ENCODE measurements around the gene PRF1.

PRF1 gene

DNA sequence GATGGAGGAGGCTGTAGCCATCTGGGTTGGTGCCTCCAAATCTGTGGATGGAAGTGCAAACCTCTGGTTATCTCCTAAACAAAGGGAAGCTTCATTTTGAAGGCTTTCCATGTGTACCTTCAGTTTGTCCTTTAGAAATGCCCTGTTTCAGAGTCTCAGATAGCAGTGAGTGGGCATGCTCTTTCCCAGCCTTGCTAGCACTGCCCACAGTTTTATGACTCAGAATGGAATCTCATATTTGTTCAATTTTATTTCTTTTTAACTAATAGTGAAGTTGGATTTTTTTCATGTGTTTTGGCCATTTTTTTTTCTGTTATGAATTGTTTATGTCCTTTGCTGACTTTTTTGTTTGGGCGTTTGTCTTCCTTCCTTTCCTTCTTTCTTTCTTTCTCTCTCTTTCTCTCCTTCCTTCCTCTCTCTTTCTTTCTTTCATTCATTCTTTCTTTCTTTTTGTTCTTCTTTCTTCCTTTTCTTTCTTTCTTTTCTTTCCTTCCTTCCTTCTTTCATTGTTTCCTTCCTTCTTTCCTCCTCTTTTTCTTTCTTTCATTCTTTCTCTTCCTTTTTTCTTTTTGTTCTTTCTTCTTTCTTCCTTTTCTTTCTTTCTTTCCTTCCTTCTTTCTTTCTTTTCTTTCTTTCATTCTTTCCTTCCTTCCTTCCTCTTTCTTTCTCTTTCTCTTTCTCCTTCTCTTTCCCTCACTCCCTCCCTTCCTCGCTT is 25.6 kb downstream of the PRF1 start:
- no peak for DNase-seq (ENCODE audit: low spot score)

GRCh38 chr10:70575874-70576802 is 26.4 kb downstream of the PRF1 start:
- DNase-seq (ENCODE audit: low spot score) = no peak

- DNase-seq (ENCODE audit: low spot score) = no peak
Measured at GRCh38 chr10:70575486-70575873, 27.1 kb downstream of the PRF1 start.

DNA sequence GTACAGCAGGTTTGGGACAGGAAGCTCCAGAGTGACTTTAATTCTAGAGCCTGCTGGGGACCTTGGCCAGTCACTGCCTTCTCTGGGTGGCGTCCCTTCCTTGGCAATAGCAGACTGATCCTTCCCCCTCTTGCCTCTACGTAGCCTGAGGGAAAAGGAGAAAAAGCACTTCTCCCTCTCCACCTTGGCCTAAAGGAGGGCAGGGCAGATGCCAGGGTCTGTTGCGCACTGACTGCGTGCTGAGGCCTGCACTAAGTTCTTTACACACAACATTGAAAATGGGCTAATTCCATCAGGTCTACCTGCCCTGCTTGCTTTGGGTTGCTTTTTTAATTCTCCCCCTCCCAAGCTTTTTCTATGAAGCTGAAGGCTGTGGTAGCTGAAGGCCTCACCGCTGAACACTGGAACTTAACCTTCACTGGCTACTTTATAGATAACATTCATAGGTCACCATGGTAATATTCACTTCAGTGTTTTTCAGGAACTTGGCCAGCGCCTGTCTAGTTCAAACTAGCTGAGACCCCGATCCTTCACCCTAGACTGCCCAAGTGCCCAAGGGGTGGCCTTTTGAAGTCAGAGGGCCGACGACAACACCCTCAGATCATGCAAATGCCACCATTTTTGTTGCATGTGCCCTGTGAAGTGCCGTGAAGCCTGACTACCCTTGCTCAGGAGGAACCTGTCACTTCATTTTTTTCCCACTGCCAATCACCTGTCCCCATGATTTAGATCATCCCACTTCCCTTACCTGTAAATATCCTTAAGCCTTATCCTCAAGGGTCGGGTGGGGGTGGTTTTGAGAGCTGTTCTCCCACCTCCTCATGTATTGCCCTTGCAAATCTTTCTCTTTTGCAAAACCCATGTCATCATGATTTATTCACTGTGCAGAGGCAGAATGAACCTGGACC is 28.7 kb downstream of the PRF1 start:
- no peak for DNase-seq (ENCODE audit: low spot score)

DNA sequence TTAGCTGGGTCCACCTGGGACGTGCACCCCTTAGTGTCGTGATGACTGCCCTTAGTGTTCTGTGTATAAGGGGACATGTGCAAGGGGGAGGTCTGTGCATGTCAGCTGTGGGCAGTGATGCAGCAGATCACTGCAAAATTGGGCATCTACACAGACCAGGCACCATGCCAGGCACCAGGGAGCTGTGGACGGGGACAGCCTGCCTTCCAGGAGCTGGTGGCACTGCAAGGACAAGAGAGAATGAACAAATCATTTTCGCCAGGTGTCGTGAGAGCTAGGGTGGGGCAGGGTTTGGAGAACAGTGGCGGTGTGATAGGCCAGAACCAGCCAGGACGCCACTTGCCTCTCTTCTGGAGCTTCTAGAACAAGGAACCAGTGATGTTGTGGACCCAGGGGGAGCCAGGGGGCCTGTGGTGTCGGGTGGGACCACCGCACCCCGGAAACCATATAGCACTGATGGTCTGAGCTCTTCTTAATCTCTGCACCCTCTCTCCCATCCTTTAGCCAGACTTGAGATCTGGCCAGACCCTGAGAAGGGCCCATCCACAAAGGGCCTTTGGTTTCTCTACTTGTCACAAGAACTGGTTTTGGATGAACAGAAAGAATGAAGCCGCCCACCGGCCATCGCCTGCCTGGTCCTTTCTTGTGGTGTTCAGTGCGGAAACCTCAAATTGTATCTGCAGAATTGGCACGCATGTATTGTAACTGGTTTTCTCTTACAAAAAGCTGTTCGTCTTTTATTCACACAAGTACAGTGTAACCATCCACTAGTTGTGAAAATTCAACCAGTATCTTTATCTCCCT is 30.7 kb downstream of the PRF1 start:
- no peak for DNase-seq (ENCODE audit: low spot score)

DNA sequence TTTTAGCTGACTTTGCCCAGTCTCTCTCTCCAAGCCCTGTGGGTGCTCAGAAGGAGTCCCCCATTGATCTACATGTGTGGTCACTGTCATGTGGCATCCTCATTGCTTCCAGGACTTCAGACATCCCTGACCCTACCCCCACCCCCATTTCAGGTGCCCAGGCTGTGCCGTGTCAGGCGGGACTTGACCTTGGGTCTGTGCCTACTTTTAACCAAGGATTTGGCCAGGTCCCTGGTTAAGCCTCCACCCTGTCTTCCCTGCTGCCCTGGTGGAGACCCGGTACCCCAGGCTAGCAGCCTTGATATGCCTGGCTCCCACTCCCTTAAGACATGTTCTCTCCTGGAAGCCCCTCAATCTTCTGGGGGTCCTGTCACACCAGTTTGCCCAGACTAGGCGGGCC is 31.3 kb downstream of the PRF1 start:
- DNase-seq (ENCODE audit: low spot score) = no peak

GRCh38 chr10:70568781-70569495 is 33.6 kb downstream of the PRF1 start:
- DNase-seq (ENCODE audit: low spot score) = no peak

DNA sequence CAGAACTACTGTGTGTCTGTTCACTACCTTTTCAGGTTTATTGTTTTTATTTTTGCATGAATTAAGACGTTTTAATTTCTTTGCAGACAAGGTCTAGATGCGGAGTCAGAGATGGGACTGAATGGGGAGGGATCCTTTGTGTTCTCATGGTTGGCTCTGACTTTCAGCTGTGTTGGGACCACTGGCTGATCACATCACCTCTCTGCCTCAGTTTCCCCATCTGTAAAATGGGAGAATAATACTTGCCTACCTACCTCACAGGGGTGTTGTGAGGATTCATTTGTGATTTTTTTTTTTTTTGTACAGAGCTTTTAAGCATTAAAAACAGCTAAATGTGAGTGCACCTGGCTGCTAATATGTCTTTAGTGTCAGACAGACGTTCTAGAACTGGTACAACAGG is 34.4 kb downstream of the PRF1 start:
- DNase-seq (ENCODE audit: low spot score) = no peak

- DNase-seq (ENCODE audit: low spot score) = no peak
Measured at GRCh38 chr10:70567603-70568002, 34.9 kb downstream of the PRF1 start.

DNA sequence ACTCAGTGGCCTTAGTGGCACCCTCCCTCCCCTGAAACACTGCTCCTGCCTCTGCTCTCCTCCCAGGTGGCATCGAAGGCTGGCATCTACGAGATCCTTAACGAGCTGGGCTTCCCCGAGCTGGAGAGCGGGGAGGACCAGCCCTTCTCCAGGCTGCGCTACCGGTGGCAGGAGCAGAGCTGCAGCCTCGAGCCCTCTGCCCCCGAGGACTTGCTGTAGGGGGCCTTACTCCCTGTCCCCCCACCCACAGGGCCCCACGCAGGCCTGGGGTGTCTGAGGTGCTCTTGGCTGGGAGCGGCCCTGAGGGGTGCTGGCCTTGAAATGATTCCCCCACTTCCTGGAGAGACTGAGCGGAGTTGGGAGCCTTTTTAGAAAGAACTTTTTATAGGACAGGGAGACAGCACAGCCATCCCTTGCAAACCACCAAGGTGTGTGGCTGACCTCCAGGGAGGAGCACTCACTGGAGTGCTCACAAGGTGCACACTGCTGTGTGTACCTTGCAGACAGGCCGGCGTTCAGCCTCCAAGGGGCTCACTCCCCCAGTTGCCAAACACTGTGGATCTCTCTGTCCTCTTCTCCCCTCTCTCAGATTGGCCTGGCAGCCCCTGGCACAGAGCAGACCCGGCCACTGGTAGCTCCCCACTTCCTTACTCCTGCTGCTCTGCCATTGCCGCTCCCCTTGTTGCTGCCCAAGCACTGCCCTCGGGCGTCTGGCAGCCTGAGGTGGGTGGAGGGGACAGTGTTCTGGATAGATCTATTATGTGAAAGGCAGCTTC is 35.8 kb downstream of the PRF1 start:
- DNase-seq (ENCODE audit: low spot score) = no peak

DNA sequence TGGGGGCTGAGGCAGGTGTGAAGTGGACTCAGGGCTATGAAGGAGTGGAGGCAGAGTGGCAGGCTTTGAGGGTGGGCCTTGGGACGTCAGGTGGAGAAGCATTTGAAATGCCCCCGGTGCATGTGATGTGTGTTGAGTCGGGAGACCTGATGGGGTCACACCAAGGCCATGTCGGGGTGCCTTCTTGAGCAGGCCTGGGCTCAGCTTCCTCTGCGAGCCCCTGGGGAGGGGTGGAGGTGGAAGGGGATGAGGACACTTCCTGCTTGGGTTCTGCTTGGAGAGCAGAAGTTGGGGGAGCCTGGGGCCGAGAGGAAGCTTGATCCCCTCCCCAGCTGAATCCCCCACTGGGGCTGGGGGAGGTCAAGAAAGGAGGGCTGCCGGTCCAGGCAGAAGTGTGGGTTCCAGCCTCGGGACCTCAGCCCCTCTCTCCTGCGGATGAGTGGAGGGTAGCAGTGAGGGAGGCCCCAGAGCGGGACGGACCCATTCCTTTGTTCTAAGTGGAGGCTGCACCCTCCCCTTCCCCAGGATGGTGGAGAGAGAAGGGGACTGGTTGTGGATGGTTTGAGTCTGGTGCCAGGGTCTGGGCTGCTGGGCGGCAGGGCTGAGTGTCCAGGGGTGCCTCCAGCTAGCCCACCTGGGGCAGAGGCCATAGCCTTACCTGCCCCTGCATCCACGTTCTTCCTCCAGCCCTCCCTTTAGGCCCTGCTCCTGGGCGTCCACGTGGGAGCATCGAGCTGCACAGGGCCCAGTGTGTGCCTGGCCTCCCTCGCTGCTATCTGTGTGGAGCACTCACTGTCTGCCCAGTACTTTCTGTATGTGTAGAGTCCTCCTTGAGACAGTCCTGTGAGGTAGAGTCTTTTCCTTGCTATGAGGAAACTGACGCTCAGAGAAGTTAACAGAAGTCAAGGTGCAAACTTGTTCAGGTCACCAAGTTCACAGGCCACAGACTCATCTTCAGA is 36.7 kb downstream of the PRF1 start:
- no peak for DNase-seq (ENCODE audit: low spot score)

DNA sequence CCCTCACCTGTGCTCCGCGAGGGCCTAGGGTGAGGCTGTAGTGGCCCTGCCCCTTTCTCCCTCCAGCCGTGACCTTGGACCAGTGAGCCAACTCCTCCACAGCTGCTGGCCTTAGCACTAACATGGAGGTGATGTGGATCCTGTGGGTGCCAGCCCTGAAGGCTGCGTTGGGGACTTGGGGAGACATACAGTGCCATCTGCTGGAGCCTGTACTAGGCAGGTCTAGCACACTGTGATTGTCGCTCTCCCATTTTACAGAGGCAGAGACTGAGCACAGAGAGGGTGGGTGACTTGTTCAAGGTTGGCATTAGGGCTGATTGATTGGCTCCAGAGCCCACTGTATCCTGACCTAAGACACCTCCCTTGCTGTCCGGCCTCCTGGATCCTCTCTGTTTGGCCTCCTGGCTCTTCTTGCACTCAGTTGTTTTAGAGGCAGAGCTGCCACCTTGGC is 37.6 kb downstream of the PRF1 start:
- DNase-seq (ENCODE audit: low spot score) = no peak

- no peak for DNase-seq (ENCODE audit: low spot score)
Measured at GRCh38 chr10:70564113-70564725, 38.3 kb downstream of the PRF1 start.

DNA sequence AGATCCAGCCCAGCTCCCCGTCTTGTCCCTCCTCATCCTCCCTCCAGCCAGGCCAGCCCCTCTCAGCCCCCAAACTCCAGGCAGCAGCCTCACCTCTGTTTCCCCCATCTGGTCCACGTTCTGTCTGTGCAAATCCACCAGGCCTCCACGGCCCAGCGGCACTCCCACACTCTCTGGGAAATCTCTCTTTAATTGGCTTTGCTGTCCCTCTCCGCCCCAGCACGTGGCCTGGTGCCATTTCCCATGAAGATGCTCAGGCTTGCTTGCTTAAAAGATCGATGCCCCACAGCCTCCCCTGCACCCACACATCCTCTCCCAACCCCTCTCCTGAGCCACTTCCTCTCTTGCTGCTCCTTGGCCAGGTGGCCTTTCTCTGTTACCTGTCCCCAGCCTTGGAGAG is 39.3 kb downstream of the PRF1 start:
- DNase-seq (ENCODE audit: low spot score) = no peak

GRCh38 chr10:70562036-70562755 is 40.3 kb downstream of the PRF1 start:
- DNase-seq (ENCODE audit: low spot score) = no peak

DNA sequence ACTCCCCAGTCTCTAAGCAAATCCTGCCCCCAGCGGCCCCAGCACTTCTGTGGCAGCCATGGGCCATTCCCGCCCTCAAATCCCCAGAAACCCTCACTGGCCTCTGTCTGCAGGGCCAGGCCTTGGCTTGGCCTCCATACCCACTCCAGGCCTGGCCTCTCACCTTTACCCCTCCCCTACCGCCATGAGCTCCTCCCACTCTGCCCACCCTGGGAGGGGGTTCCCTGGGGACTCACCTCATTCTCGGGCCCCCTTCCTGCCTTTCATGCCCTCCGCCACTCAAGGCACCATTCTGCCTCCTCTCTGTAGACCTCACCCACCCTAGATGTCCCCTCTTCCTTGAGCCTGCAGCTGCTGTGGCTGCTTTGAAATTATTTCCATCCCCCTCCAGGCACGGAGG is 41.0 kb downstream of the PRF1 start:
- no peak for DNase-seq (ENCODE audit: low spot score)

GRCh38 chr10:70561070-70561469 is 41.5 kb downstream of the PRF1 start:
- DNase-seq (ENCODE audit: low spot score) = no peak

GRCh38 chr10:70560511-70560941 is 42.0 kb downstream of the PRF1 start:
- DNase-seq (ENCODE audit: low spot score) = no peak
